B cell (primary cell): ENCODE data around the gene PCTP. TPM values are rescaled to one million over a fixed set of nuclear protein-coding genes. Genes with fewer than 3 reads are reported as not detected.

Source experiments
- ATAC-seq: fragments of 200-7000 bp; cut with Tn5 transposase; one replicate; pipeline ENCODE4 v1.10.0; 2021; ENCODE audit warnings: low read depth, mild to moderate bottlenecking, moderate number of reproducible peaks, moderate library complexity
- CTCF ChIA-PET: fragments of 350-600 bp; sonication (Branson Sonifier 250); formaldehyde crosslinking; loops from one replicate; lab custom pipeline; 2021; ENCODE audit warnings: antibody characterized with exemption, inconsistent platforms; lab: Charles Lee
- POLR2A ChIA-PET: fragments of 350-600 bp; sonication (Branson Sonifier 250); formaldehyde crosslinking; loops from one replicate; lab custom pipeline; 2021; ENCODE audit warnings: antibody characterized with exemption; lab: Charles Lee
- DNase-seq: peaks from one replicate; pipeline ENCODE4 v3.0.0; 2013
- H2AFZ ChIP-seq: 2 replicates; pipeline ENCODE4 v1.6.1; 2012; ENCODE audit warnings: mild to moderate bottlenecking, low read depth, low read length; ENCODE audit not compliant: insufficient read depth, poor library complexity, severe bottlenecking
- H3K27ac ChIP-seq, 2 donors: 1 replicate in 1 of 2; 2 replicates in 1 of 2; pipeline ENCODE4 v1.5.1; 2012 to 2013; ENCODE audit warnings: low read length in 2 of 2, mild to moderate bottlenecking in 2 of 2, moderate library complexity in 1 of 2
- H3K27me3 ChIP-seq, 4 experiments: fragments of 200-600 bp in 1 of 4; sonication (generic) in 1 of 4; replicated peaks in 1 of 4; 1 replicate in 2 of 4; 2 replicates in 2 of 4; pipeline versions ENCODE4 v1.6.1 to v1.7.0; 2013 to 2016; ENCODE audit warnings: low read length in 3 of 4, mild to moderate bottlenecking in 2 of 4, mixed read lengths in 1 of 4, moderate library complexity in 1 of 4; ENCODE audit not compliant: insufficient read depth in 4 of 4, control insufficient read depth in 3 of 4; ENCODE audit errors: control extremely low read depth in 1 of 4
- H3K36me3 ChIP-seq, 2 experiments: replicated peaks in 1 of 2; 1 replicate in 1 of 2; 2 replicates in 1 of 2; pipeline versions ENCODE4 v1.6.1 to v1.7.1; 2013; ENCODE audit warnings: low read length in 1 of 2; ENCODE audit not compliant: insufficient read depth in 2 of 2, control insufficient read depth in 1 of 2; ENCODE audit errors: control extremely low read depth in 1 of 2, extremely low read depth in 1 of 2
- H3K4me1 ChIP-seq, 2 donors: fragments of 200-600 bp in 1 of 2; sonication (generic) in 1 of 2; 1 replicate in 1 of 2; 2 replicates in 1 of 2; pipeline versions ENCODE4 v1.5.1 to v1.6.1; 2013 to 2017; ENCODE audit warnings: low read length in 2 of 2; ENCODE audit not compliant: control insufficient read depth in 2 of 2, insufficient read depth in 2 of 2
- H3K4me2 ChIP-seq: replicated peaks from 2 replicates; pipeline ENCODE3; 2012; ENCODE audit warnings: mild to moderate bottlenecking, low read depth, low read length; ENCODE audit not compliant: poor library complexity, severe bottlenecking
- H3K4me3 ChIP-seq, 5 experiments: fragments of 200-600 bp in 1 of 5; sonication (generic) in 1 of 5; 1 replicate in 3 of 5; 2 replicates in 2 of 5; pipeline versions ENCODE4 v1.5.1 to v1.7.0; 2011 to 2016; ENCODE audit warnings: low read length in 4 of 5, mild to moderate bottlenecking in 4 of 5, low read depth in 2 of 5, control low read depth in 1 of 5, moderate library complexity in 1 of 5; ENCODE audit not compliant: insufficient read depth in 1 of 5; ENCODE audit errors: control extremely low read depth in 1 of 5, extremely low read depth in 1 of 5
- H3K79me2 ChIP-seq: fragments of 200-600 bp; sonication (generic); one replicate; pipeline ENCODE4 v1.6.0; 2016; ENCODE audit warnings: low read length; ENCODE audit not compliant: control insufficient read depth, insufficient read depth
- H3K9ac ChIP-seq: fragments of 200-600 bp; sonication (generic); 2 replicates; pipeline ENCODE4 v1.6.1; 2017; ENCODE audit warnings: mild to moderate bottlenecking, low read length, moderate library complexity
- H3K9me3 ChIP-seq, 3 donors: one replicate each; pipeline versions ENCODE4 v1.6.1 to v1.7.1; 2013; ENCODE audit warnings: low read length in 2 of 3; ENCODE audit not compliant: control insufficient read depth in 2 of 3, insufficient read depth in 1 of 3; ENCODE audit errors: control extremely low read depth in 1 of 3
- H4K20me1 ChIP-seq: 2 replicates; pipeline ENCODE4 v1.6.0; 2012; ENCODE audit warnings: mild to moderate bottlenecking, low read length; ENCODE audit not compliant: insufficient read depth, control insufficient read depth, poor library complexity, severe bottlenecking
- H3K27ac Mint-ChIP-seq: one replicate; pipeline ENCODE4 v1.8.0; 2021; ENCODE audit warnings: mixed read lengths
- H3K27me3 Mint-ChIP-seq: one replicate; pipeline ENCODE4 v1.8.0; 2021; ENCODE audit warnings: mixed read lengths
- H3K4me1 Mint-ChIP-seq: one replicate; pipeline ENCODE4 v1.8.0; 2021; ENCODE audit warnings: mixed read lengths
- H3K4me3 Mint-ChIP-seq: one replicate; pipeline ENCODE4 v1.8.0; 2021; ENCODE audit warnings: mixed read lengths
- H3K9me3 Mint-ChIP-seq: one replicate; pipeline ENCODE4 v1.8.0; 2022; ENCODE audit warnings: mixed read lengths; ENCODE audit not compliant: insufficient read depth
- CTCF ChIP-seq: fragments of 200-600 bp; IDR thresholded peaks from one replicate; pipeline ENCODE4 v1.8.0; 2022; ENCODE audit warnings: antibody characterized with exemption, mild to moderate bottlenecking
- EZH2 ChIP-seq: IDR thresholded peaks from 2 replicates; pipeline ENCODE4 v1.6.1; 2012; ENCODE audit warnings: borderline replicate concordance, low read depth, mild to moderate bottlenecking, moderate library complexity, low read length; ENCODE audit not compliant: insufficient read depth, poor library complexity, severe bottlenecking
- WGBS: methylation state at CpG from one replicate; pipeline ENCODE4 v1.1.5; 2013; ENCODE audit warnings: missing lambda C conversion rate; ENCODE audit not compliant: insufficient coverage; 5-methylcytosine and 5-hydroxymethylcytosine counted together
- intact Hi-C: fragments of 100-400 bp; cut with micrococcal nuclease; formaldehyde crosslinking; loops from one replicate; pipeline ENCODE4 v1.10.0; 2022
- polyA plus RNA-seq: library from polyadenylated mRNA; depleted of rRNA; stranded (reverse); fragments of >200 nt; gene quantifications from 2 replicates; pipeline ENCODE4 v1.2.3, GENCODE V29; 2012
- total RNA-seq, 2 donors: library from RNA; stranded (reverse); fragments of 120-200 nt in 1 of 2; gene quantifications; 1 replicate in 1 of 2; 2 replicates in 1 of 2; pipeline versions ENCODE4 v1.2.3 to v1.2.4, GENCODE V29; 2013 to 2022

PCTP gene
- total and polyA plus RNA-seq, 2 donors (not counting 1 experiment from before 2014, with no cell fraction given): 3.2 to 9.0 TPM

DNA sequence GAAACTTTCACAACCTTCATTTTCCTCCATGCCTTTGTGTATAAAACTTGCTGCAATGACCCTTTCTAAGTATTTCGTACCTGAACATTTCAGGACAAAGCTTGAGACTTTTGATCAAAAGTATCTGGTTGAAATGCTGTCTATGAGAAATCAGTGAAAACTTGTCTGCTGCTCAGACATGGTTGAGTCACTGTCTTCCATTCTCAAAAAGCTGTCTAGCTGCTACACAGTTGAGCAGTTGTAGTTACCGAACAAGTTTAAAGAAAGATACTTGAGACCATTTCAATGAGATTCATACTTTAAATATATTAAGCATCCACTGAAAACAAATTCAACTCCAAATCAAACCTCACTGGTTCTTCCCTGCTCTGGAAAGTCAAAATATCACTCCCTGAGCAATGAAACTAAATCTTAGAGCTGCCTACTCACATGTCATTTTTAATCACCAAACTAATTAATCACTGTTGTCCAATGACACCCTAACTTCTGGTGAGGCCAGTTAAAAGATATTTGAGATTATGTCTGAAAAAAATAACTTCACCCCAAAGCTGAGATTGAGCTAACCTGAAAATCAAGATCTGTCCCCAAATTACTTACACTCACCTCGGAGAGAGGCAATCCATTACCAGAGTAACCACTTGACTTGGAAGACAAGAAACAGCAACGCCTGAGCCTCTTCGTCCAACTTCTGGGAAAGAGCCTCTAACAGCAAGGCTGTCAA lies 28.7 kb upstream of the PCTP start:
- no peak overlapping the region for H3K9ac ChIP-seq
- ChIA-PET POLR2A (no interaction called here), CTCF (interaction anchor here (0.9 to 9.8 kb wide), 7 partner anchors 10 to 196 kb away, joined by 3 to 166 read pairs (median 5); no protein-coding TSS in a partner anchor)
- H4K20me1 ChIP-seq: no peaks in the 10 kb centered on the region
- H3K27ac Mint-ChIP-seq: no peak overlapping the region
- no peaks in the 10 kb centered on the region for H3K9me3 ChIP-seq
- H3K4me2 ChIP-seq: no peak overlapping the region
- no peaks in the 10 kb centered on the region for H3K79me2 ChIP-seq
- ATAC-seq (no peak), DNase-seq (no peak)
- H3K27me3 ChIP-seq: peaks cover 0 to 13% (median 5%) of the 10 kb centered on the region in 4 experiments
- TF ChIP-seq CTCF: no peak
- TF ChIP-seq EZH2: no peak
- H3K9me3 Mint-ChIP-seq: no peaks in the 10 kb centered on the region
- H3K36me3 ChIP-seq: no peaks in the 10 kb centered on the region
- no peak overlapping the region for H3K27ac ChIP-seq
- no peak overlapping the region for H3K4me3 Mint-ChIP-seq
- peaks cover 4% of the 10 kb centered on the region for H3K4me1 Mint-ChIP-seq
- H3K4me3 ChIP-seq: no peak overlapping the region
- peaks cover 35% of the 10 kb centered on the region for H3K27me3 Mint-ChIP-seq
- 90% methylated on average over 2 of the region's 5 CpGs for WGBS
- H2AFZ ChIP-seq: peak overlapping the region; percentile 2
- peaks cover 0 to 5% of the 10 kb centered on the region in 2 donors for H3K4me1 ChIP-seq
- intact Hi-C loops: no loop called here

DNA sequence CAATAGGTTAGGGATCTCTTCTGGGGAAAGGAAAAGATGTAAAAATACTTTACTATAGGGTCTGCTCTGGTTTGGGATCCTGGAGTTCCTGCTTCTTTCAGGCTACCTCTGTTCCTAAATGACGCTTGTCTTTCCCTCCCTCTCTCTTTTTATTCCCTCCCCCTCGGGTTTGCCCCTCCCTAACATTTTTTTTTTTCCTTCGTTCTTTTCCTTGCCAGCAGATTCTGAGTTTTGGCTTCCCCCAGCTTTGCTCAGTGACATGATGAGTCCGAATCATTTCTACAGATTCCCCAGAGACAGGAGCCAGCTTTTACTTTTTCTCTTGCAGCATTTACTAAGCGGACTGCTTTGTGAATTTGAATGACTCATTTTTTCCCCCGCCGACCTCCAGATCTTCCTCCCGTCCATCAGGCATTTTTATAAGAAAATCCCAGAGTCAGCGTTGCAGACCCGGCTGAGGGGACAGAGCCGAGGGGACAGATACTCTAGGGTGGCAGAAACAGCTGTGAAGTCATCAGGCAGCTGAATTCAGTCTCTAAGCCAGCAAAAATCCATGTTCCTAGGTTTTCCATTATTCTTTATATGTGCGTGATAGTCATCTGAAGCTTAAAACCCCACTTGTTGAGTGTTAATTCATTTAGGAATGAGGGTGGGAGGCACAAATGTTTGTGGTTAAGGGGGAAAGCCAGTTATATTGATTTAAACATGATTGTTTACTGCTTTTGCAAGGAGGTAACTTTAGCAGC lies 27.9 kb upstream of the PCTP start, which contains the start of gene TMEM100:
TMEM100 (minus strand) TSS at position 123 of the 746 bp plus-strand sequence. CDS start 1,794 bp downstream, outside the sequence.
- no peak within 1 kb of the TSS for H3K9ac ChIP-seq
- 24% methylated on average over 11 of the region's 12 CpGs for WGBS
- peaks cover 0 to 5% of the 10 kb centered on the region in 2 donors for H3K4me1 ChIP-seq
- H4K20me1 ChIP-seq: no peaks in the 10 kb centered on the region
- Mint-ChIP-seq H3K9me3 (no peaks in the 10 kb centered on the region), H3K27me3 (peaks cover 35% of the 10 kb centered on the region), H3K4me1 (peaks cover 4% of the 10 kb centered on the region), H3K27ac (no peak within 1 kb of the TSS), H3K4me3 (no peak within 1 kb of the TSS)
- H3K27ac ChIP-seq: no peak within 1 kb of the TSS
- H3K9me3 ChIP-seq: no peaks in the 10 kb centered on the region
- H3K79me2 ChIP-seq: no peaks in the 10 kb centered on the region
- peak within 1 kb of the TSS; percentile 2 for H2AFZ ChIP-seq
- H3K4me3 ChIP-seq: no peak within 1 kb of the TSS
- no peaks in the 10 kb centered on the region for H3K36me3 ChIP-seq
- TF ChIP-seq CTCF (no peak), EZH2 (no peak)
- ChIA-PET POLR2A (no interaction called here), CTCF (interaction anchor here (0.9 to 9.8 kb wide), 3 partner anchors 28 to 197 kb away, joined by 3 to 166 read pairs (median 3); partner anchors contain the start of gene PCTP)
- DNase-seq: no peak
- intact Hi-C loops: no loop called here
- no peak within 1 kb of the TSS for H3K4me2 ChIP-seq
- no peak for ATAC-seq
- peaks cover 0 to 17% (median 5%) of the 10 kb centered on the region in 4 experiments for H3K27me3 ChIP-seq
